ENCODE results near the gene FADS6. TPM values are rescaled to one million over a fixed set of nuclear protein-coding genes. Genes with fewer than 3 reads are reported as not detected.
A peak's percentile ranks its signal among the peaks of the same experiment; 100 is the strongest.

Gene FADS6
- total and polyA plus RNA-seq, 2 of the 13 experiments (the other 11 are each of a cell fraction or from before 2014, with no cell fraction given): 0.11 TPM

GRCh38 chr17:74842599-74843351, 50.7 kb downstream of the FADS6 start (continued):
- TF ChIP-seq, protein P1, sequence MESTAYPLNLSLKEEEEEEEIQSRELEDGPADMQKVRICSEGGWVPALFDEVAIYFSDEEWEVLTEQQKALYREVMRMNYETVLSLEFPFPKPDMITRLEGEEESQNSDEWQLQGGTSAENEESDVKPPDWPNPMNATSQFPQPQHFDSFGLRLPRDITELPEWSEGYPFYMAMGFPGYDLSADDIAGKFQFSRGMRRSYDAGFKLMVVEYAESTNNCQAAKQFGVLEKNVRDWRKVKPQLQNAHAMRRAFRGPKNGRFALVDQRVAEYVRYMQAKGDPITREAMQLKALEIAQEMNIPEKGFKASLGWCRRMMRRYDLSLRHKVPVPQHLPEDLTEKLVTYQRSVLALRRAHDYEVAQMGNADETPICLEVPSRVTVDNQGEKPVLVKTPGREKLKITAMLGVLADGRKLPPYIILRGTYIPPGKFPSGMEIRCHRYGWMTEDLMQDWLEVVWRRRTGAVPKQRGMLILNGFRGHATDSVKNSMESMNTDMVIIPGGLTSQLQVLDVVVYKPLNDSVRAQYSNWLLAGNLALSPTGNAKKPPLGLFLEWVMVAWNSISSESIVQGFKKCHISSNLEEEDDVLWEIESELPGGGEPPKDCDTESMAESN (CRISPR knock-in tag; conservative IDR thresholded peaks at IDR 0.05): peak; percentile 45; the same call in 1 of the 2 replicates
- TF ChIP-seq ZBTB7B (CRISPR knock-in tag; IDR thresholded peaks at IDR 0.05) (peak; percentile 41; the same call in 1 of the 2 replicates), MZF1 (CRISPR knock-in tag; IDR thresholded peaks at IDR 0.05; ENCODE audit: borderline replicate concordance) (no peak), NFE2L1 (CRISPR knock-in tag; IDR thresholded peaks at IDR 0.05; ENCODE audit: borderline replicate concordance) (no peak), SP1 (IDR thresholded peaks at IDR 0.05) (no peak), SP1 (CRISPR knock-in tag; IDR thresholded peaks at IDR 0.05) (no peak), ELF1 (CRISPR knock-in tag; IDR thresholded peaks at IDR 0.05) (no peak), HDAC1 (CRISPR knock-in tag; IDR thresholded peaks at IDR 0.05) (no peak; the same call in 1 of the 2 replicates), ZNF558 (CRISPR knock-in tag; IDR thresholded peaks at IDR 0.05; ENCODE audit: borderline replicate concordance) (no peak), ZBTB38 (CRISPR knock-in tag; IDR thresholded peaks at IDR 0.05) (no peak), KLF12 (CRISPR knock-in tag; IDR thresholded peaks at IDR 0.05; ENCODE audit: borderline replicate concordance) (no peak), GABPB1 (CRISPR knock-in tag; IDR thresholded peaks at IDR 0.05) (peak; percentile 45; the same call in 1 of the 2 replicates), NRL (CRISPR knock-in tag; IDR thresholded peaks at IDR 0.05; ENCODE audit: borderline replicate concordance) (no peak), ZNF652 (CRISPR knock-in tag; IDR thresholded peaks at IDR 0.05; ENCODE audit: borderline replicate concordance, low read depth) (no peak), ZNF101 (CRISPR knock-in tag; IDR thresholded peaks at IDR 0.05; ENCODE audit: borderline replicate concordance, low read depth) (no peak), CBFB (CRISPR knock-in tag; IDR thresholded peaks at IDR 0.05) (peak; percentile 13; the same call in 1 of the 2 replicates), SALL2 (CRISPR knock-in tag; IDR thresholded peaks at IDR 0.05) (peak; percentile 27; the same call in 1 of the 2 replicates)
- TF ChIP-seq, protein P2, sequence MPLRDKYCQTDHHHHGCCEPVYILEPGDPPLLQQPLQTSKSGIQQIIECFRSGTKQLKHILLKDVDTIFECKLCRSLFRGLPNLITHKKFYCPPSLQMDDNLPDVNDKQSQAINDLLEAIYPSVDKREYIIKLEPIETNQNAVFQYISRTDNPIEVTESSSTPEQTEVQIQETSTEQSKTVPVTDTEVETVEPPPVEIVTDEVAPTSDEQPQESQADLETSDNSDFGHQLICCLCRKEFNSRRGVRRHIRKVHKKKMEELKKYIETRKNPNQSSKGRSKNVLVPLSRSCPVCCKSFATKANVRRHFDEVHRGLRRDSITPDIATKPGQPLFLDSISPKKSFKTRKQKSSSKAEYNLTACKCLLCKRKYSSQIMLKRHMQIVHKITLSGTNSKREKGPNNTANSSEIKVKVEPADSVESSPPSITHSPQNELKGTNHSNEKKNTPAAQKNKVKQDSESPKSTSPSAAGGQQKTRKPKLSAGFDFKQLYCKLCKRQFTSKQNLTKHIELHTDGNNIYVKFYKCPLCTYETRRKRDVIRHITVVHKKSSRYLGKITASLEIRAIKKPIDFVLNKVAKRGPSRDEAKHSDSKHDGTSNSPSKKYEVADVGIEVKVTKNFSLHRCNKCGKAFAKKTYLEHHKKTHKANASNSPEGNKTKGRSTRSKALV (CRISPR knock-in tag; IDR thresholded peaks at IDR 0.05): no peak
- TF ChIP-seq, protein P3, sequence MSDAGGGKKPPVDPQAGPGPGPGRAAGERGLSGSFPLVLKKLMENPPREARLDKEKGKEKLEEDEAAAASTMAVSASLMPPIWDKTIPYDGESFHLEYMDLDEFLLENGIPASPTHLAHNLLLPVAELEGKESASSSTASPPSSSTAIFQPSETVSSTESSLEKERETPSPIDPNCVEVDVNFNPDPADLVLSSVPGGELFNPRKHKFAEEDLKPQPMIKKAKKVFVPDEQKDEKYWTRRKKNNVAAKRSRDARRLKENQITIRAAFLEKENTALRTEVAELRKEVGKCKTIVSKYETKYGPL (CRISPR knock-in tag; IDR thresholded peaks at IDR 0.05): no peak
- TF ChIP-seq, protein P4, sequence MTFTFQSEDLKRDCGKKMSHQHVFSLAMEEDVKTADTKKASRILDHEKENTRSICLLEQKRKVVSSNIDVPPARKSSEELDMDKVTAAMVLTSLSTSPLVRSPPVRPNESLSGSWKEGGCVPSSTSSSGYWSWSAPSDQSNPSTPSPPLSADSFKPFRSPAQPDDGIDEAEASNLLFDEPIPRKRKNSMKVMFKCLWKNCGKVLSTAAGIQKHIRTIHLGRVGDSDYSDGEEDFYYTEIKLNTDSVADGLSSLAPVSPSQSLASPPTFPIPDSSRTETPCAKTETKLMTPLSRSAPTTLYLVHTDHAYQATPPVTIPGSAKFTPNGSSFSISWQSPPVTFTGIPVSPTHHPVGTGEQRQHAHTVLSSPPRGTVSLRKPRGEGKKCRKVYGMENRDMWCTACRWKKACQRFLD (CRISPR knock-in tag; IDR thresholded peaks at IDR 0.05; ENCODE audit: borderline replicate concordance): no peak
